UCSD-AML1 (cell line): Measurements from ENCODE around the gene PNMA8C.
"Not testable (repeated sequence)": the region's sequence is repeated elsewhere in the genome, so short reads cannot be mapped to it uniquely, and the experiment has no call there.

ENCODE experiments used
- DNase-seq: peaks from one replicate; lab custom pipeline; 2025; ENCODE audit not compliant: unreplicated experiment; lab: John Stamatoyannopoulos, UW

PNMA8C gene

DNA sequence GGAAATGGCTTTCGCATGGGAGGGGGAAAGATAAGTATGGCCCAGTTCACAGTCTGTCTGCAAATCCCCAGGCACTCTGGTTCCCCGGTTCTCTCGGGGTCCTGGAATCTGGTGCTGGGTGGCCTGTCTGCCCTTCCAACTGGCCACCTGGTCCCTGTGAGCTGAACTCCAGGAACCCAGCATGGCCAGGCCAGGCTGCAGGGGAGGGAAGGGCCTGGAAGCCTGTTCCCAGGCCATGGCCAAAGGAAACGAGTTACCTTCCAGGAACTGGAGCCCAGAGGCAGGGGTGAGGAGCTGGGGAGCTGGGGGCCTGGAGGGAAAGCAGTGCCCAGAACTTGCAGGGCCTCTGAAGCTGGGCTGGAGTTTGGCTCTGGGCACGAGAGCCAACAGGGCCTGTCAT lies 19.1 kb upstream of the PNMA8C start:
- DNase-seq = no peak

DNA sequence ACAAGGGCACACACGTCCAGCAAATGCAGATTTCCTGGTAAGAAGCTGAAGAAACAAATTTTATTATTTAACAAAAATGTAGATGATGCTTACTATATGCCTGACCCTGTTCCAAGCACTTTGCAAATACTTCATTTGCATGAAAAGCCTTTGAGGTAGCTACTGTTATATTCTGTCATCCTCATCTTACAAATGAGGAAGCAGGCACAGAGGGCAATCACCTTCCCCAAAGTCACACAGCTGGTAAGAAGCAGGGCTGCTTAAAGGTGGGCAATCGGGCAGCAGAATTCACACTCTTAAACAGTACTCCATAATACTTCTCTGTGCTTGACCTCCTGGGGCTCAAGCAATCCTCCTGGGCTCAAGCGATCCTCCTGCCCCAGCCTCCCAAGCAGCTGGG lies 18.3 kb upstream of the PNMA8C start:
- DNase-seq = no peak

- no peak for DNase-seq
Observed at GRCh38 chr19:46446021-46446420, 17.3 kb upstream of the PNMA8C start.

DNA sequence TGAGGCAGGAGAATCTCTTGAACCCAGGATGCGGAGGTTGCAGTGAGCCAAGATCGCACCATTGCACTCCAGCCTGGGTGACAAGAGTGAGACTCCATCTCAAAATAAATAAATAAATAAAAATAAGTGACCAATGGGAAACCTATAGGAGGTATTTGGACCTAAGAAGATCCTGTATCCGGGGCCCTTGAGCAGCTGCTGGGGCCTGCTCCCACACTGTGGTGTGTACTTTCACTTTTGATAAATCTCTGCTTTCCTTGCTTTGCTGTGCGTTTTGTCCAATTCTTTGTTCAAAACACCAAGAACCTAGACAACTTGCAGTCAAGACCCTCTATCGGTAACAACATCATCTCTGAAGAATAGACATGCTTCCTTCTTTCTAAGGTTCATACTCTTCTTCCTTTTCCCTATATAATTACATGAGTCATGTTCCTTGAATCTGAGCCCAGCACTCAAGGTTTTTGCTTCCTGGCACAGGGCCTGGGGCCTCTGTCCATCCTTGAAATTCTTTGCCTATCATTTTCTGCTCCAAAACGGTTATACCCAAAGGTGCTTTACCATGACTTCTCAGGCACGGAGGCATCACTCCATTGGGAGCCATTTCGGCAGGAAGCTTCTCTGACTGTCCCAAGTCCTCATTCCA lies 14.2 kb upstream of the PNMA8C start:
- DNase-seq = no peak

GRCh38 chr19:46441866-46442265 lies 13.1 kb upstream of the PNMA8C start:
- DNase-seq = no peak

- DNase-seq = not testable (repeated sequence)
Observed at GRCh38 chr19:46435689-46436088, 7.0 kb upstream of the PNMA8C start.

GRCh38 chr19:46435009-46435408 lies 6.3 kb upstream of the PNMA8C start:
- no peak for DNase-seq

- DNase-seq = not testable (repeated sequence)
Observed at GRCh38 chr19:46433470-46433869, 4.7 kb upstream of the PNMA8C start.

GRCh38 chr19:46431824-46432223 lies 3.1 kb upstream of the PNMA8C start:
- DNase-seq = no peak

DNA sequence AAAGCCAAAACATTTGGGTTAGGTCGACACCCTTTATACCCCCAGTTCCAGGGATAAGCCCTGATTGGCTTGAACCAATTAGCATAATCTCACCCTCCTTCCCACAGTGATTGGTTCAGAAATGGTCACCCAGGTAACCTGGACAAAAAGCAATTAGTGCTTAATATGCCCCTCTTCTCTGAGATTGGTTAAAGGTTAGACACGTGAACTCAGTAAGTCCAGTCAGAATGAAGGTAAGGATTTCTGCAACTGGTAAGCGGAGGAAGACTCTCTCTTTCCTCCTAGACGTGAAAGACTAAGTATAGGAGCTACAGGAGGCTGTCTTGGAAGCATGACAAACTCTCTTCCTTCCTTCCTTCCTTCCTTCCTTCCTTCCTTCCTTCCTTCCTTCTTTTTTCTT lies 1.3 kb upstream of the PNMA8C start:
- no peak for DNase-seq

DNA sequence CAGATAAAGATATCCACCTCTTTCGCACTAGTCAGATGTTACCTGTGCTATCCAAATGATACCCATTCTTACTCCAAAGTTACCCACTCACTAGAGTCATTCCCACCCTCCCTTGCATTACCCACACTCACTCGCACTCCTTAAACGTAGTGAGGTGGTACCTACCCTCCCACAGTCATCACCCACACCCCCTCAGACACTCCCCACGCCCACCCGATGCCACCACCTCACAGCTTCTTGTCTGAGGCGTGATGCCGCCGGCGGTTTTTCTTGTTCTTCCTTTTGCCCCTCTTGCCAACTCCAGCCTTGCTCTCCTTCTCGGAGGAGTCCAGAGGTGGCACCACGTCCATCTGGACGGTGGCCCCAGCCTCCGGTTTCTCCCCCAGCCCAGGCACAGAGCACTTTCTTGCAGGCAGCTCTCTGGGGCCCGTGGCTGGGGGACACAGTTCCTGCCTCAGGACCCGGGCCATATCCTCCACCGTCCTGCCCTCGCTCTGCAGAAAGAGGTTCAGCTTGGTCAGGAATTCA lies 1.2 kb downstream of the PNMA8C start:
- no peak for DNase-seq

- DNase-seq = no peak
Observed at GRCh38 chr19:46426506-46427162, 2.1 kb downstream of the PNMA8C start.

DNA sequence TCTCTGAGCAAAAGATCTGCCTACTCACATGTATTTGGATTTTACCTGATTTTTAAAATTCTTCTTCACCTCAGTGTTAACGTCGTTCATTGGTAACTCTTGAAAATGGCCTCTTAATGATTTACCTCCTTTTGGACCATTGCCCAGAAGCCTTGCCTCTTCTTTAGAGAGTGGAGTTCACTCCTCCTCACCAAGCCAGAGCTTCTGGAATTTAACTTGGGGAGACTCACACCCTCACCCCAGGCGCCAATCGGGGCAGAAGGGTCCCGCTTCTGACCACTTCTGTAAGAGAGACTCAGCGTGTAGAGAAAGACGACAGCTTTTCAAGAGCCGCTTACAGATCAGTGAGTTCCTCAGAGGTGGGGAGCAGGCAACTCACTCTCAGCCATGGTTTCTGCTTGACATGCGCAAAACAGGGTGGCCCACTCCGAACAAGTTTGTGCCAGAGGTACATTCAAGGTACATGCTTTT lies 2.7 kb downstream of the PNMA8C start:
- DNase-seq = no peak

GRCh38 chr19:46423188-46423587 lies 5.5 kb downstream of the PNMA8C start:
- DNase-seq = no peak

DNA sequence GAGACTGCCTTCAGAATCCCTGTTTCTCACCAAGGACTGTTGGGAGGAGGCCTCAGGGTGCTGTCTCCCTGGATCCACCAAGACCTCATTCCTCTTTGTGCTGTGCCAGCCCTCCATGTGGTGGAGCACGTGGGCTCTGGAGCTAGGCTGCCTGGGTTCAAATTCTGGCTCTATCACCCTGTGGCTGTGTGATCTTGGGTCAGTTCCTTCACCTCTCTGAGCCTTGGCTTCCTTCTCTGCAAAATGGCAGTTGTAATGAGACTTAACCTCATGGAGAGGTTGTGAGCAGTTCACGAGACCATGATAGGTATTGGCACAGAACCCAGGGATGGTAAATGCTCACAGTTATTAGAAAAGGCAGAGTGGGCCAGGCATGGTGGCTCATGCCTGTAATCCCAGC lies 6.4 kb downstream of the PNMA8C start:
- DNase-seq = no peak

DNA sequence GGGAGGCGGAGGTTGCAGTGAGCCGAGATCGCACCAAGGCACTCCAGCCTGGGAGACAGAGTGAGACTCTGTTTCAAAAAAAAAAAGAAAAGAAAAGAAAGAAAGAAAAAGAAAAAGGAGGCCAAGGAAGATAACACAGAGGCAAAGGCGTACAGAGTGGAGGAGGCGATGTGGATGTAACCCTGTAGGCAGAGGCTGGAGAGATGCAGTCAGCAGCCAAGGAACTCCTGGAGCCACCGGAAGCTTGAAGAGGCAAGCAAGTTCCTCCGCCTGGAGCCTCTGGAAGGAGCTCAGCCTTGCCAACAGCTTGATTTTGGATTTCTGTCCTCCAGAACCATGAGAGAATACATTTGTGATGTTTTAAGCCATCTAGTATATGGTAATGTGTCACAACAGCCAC lies 8.7 kb downstream of the PNMA8C start:
- DNase-seq = no peak

GRCh38 chr19:46415804-46416709 lies 12.7 kb downstream of the PNMA8C start:
- not testable (repeated sequence) for DNase-seq

GRCh38 chr19:46414899-46415298 lies 13.8 kb downstream of the PNMA8C start:
- not testable (repeated sequence) for DNase-seq

- no peak for DNase-seq
Observed at GRCh38 chr19:46413262-46414031, 15.3 kb downstream of the PNMA8C start, which contains the start of gene CCDC8. Gene CCDC8 (minus strand): TSS chr19:46413564. CDS start chr19:46412810, 754 bp downstream.

- DNase-seq = no peak
Observed at GRCh38 chr19:46412650-46413261, 16.0 kb downstream of the PNMA8C start.
